ENCODE results near the gene ABCC8. TPM values are rescaled to one million over a fixed set of nuclear protein-coding genes. Genes with fewer than 3 reads are reported as not detected.

Gene ABCC8
- total and polyA plus RNA-seq, 4 donors: 1.2 to 14.9 (median 3.1) TPM

DNA sequence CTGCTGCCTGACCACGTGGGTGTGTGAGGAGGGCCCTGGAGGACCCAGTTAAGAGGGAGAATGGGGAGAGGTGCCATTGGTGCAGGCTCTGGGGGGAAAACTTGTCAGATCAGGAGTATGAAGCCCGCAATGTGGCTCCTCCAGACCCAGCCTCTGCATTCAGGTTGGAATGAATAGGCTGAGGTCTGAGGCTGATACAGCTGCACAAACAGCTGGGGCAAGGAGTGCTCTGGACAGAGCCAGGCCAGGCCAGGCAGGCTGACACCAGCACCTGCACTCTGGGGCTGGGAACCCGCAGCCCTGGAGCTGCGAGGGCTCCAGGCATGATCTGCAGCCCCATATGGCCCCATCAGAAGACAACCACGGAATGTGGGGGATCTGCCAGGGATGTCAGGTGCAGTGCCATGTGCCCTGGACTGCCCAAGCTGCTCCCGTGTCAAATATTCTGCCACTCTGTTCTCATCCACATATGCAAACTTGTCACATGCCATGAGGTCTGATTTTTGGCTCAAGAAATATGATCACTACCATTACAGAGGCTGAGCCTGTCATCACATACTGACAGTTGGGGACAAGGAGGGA lies 61.0 kb downstream of the ABCC8 start:
- H3K4me1 ChIP-seq (ENCODE audit: control insufficient read depth in 5 of 5, insufficient read depth in 5 of 5, low read length in 5 of 5): peaks cover 0 to 4% (median 0%) of the 10 kb centered on the region in 5 donors
- no peak overlapping the region for H3K27ac ChIP-seq (ENCODE audit: low read depth in 1 of 2, low read length in 1 of 2)
- no peak for DNase-seq
- WGBS, 2 donors: 81 to 83% methylated on average over 6 of the region's 6 CpGs
- no peak overlapping the region for H3K9ac ChIP-seq (ENCODE audit: insufficient read depth in 1 of 2, low read length in 2 of 2)
- H3K36me3 ChIP-seq (ENCODE audit: control insufficient read depth in 4 of 4, insufficient read depth in 4 of 4, low read length in 4 of 4): no peaks in the 10 kb centered on the region
- H3K9me3 ChIP-seq (ENCODE audit: control insufficient read depth in 4 of 4, insufficient read depth in 3 of 4, low read length in 3 of 4): no peaks in the 10 kb centered on the region
- no peak for TF ChIP-seq CTCF (IDR thresholded peaks at IDR 0.05; ENCODE audit: control extremely low read depth, extremely low read depth)
- no peak overlapping the region for H3K4me3 ChIP-seq
- no peaks in the 10 kb centered on the region for H3K27me3 ChIP-seq (ENCODE audit: control insufficient read depth in 3 of 3, insufficient read depth in 3 of 3, low read length in 2 of 3)
- no peak for ATAC-seq (ENCODE audit: insufficient read depth, low FRiP score)

GRCh38 chr11:17414992-17415391 lies 61.7 kb downstream of the ABCC8 start:
- Histone ChIP-seq H3K4me1 (ENCODE audit: control insufficient read depth in 5 of 5, insufficient read depth in 5 of 5, low read length in 5 of 5) (peaks cover 0 to 4% (median 0%) of the 10 kb centered on the region in 5 donors), H3K9ac (ENCODE audit: insufficient read depth in 1 of 2, low read length in 2 of 2) (no peak overlapping the region), H3K27me3 (ENCODE audit: control insufficient read depth in 3 of 3, insufficient read depth in 3 of 3, low read length in 2 of 3) (no peaks in the 10 kb centered on the region), H3K36me3 (ENCODE audit: control insufficient read depth in 4 of 4, insufficient read depth in 4 of 4, low read length in 4 of 4) (no peaks in the 10 kb centered on the region), H3K4me3 (no peak overlapping the region), H3K9me3 (ENCODE audit: control insufficient read depth in 4 of 4, insufficient read depth in 3 of 4, low read length in 3 of 4) (no peaks in the 10 kb centered on the region), H3K27ac (ENCODE audit: low read depth in 1 of 2, low read length in 1 of 2) (no peak overlapping the region)
- 91 to 99% methylated on average over 5 of the region's 5 CpGs for WGBS, 2 donors
- no peak for TF ChIP-seq CTCF (IDR thresholded peaks at IDR 0.05; ENCODE audit: control extremely low read depth, extremely low read depth)
- no peak for DNase-seq
- no peak for ATAC-seq (ENCODE audit: insufficient read depth, low FRiP score)

- Histone ChIP-seq H3K4me1 (ENCODE audit: control insufficient read depth in 5 of 5, insufficient read depth in 5 of 5, low read length in 5 of 5) (peaks cover 0 to 4% (median 0%) of the 10 kb centered on the region in 5 donors), H3K9me3 (ENCODE audit: control insufficient read depth in 4 of 4, insufficient read depth in 3 of 4, low read length in 3 of 4) (no peaks in the 10 kb centered on the region), H3K36me3 (ENCODE audit: control insufficient read depth in 4 of 4, insufficient read depth in 4 of 4, low read length in 4 of 4) (no peaks in the 10 kb centered on the region), H3K9ac (ENCODE audit: insufficient read depth in 1 of 2, low read length in 2 of 2) (no peak overlapping the region), H3K4me3 (no peak overlapping the region), H3K27ac (ENCODE audit: low read depth in 1 of 2, low read length in 1 of 2) (no peak overlapping the region), H3K27me3 (ENCODE audit: control insufficient read depth in 3 of 3, insufficient read depth in 3 of 3, low read length in 2 of 3) (no peaks in the 10 kb centered on the region)
- WGBS, 2 donors: 54 to 62% methylated on average over 8 of the region's 8 CpGs
- DNase-seq (no peak), ATAC-seq (ENCODE audit: insufficient read depth, low FRiP score) (no peak)
- no peak for TF ChIP-seq CTCF (IDR thresholded peaks at IDR 0.05; ENCODE audit: control extremely low read depth, extremely low read depth)
Observed at GRCh38 chr11:17414317-17414737, 62.3 kb downstream of the ABCC8 start.

Data from lung (tissue), 12 donors.